CD14-positive monocyte (primary cell): ENCODE results near the gene SUPT4H1. TPM values are rescaled to one million over a fixed set of nuclear protein-coding genes. Genes with fewer than 3 reads are reported as not detected.
"Not testable (repeated sequence)": the region's sequence is repeated elsewhere in the genome, so short reads cannot be mapped to it uniquely, and the experiment has no call there.

ENCODE experiments used
- DNase-seq, 3 donors: peaks; one replicate each; pipeline ENCODE4 v3.0.0-alpha.2; 2011 to 2022
- H2AFZ ChIP-seq: 2 replicates; pipeline ENCODE4 v1.6.0; 2012; ENCODE audit warnings: mild to moderate bottlenecking, low read depth, low read length, inconsistent platforms; ENCODE audit not compliant: insufficient read depth, poor library complexity, severe bottlenecking
- H3K27ac ChIP-seq, 2 donors: 1 replicate in 1 of 2; 2 replicates in 1 of 2; pipeline ENCODE4 v1.5.1; 2012 to 2013; ENCODE audit warnings: low read length in 2 of 2, control low read depth in 1 of 2, inconsistent platforms in 1 of 2, low read depth in 1 of 2, mild to moderate bottlenecking in 1 of 2
- H3K27me3 ChIP-seq, 2 donors: one replicate each; pipeline versions ENCODE4 v1.6.0 to v1.6.1; 2011 to 2013; ENCODE audit warnings: low read length in 2 of 2; ENCODE audit not compliant: control insufficient read depth in 2 of 2, insufficient read depth in 2 of 2
- H3K36me3 ChIP-seq, 2 donors: replicated peaks in 1 of 2; 1 replicate in 1 of 2; 2 replicates in 1 of 2; pipeline versions ENCODE4 v1.5.1 to v1.6.1; 2012 to 2013; ENCODE audit warnings: low read length in 2 of 2, control low read depth in 1 of 2, inconsistent platforms in 1 of 2, mild to moderate bottlenecking in 1 of 2; ENCODE audit not compliant: insufficient read depth in 2 of 2, control insufficient read depth in 1 of 2
- H3K4me1 ChIP-seq, 2 donors: 1 replicate in 1 of 2; 2 replicates in 1 of 2; pipeline versions ENCODE4 v1.5.1 to v1.6.1; 2012 to 2013; ENCODE audit warnings: low read length in 2 of 2, control low read depth in 1 of 2, inconsistent platforms in 1 of 2, mild to moderate bottlenecking in 1 of 2, moderate library complexity in 1 of 2; ENCODE audit not compliant: insufficient read depth in 2 of 2, control insufficient read depth in 1 of 2
- H3K4me2 ChIP-seq: replicated peaks from 2 replicates; pipeline ENCODE3; 2012; ENCODE audit warnings: low read length, moderate library complexity, mild to moderate bottlenecking; ENCODE audit not compliant: poor library complexity, severe bottlenecking; ENCODE audit errors: extremely low read depth
- H3K4me3 ChIP-seq, 3 experiments: fragments of 200-600 bp in 1 of 3; sonication (generic) in 1 of 3; replicated peaks in 1 of 3; 1 replicate in 2 of 3; 2 replicates in 1 of 3; pipeline ENCODE4 v1.5.1; 2011 to 2013; ENCODE audit warnings: low read length in 3 of 3, mild to moderate bottlenecking in 3 of 3, control low read depth in 2 of 3, low read depth in 2 of 3, inconsistent platforms in 1 of 3, moderate library complexity in 1 of 3
- H3K79me2 ChIP-seq: 2 replicates; pipeline ENCODE4 v1.6.0; 2012; ENCODE audit warnings: mild to moderate bottlenecking, control low read depth, inconsistent platforms, low read length, moderate library complexity; ENCODE audit not compliant: insufficient read depth
- H3K9ac ChIP-seq: 2 replicates; pipeline ENCODE4 v1.6.0; 2017; ENCODE audit warnings: low read length, mild to moderate bottlenecking; ENCODE audit not compliant: insufficient read depth, poor library complexity, severe bottlenecking
- H3K9me3 ChIP-seq, 2 donors: replicated peaks in 1 of 2; 1 replicate in 1 of 2; 2 replicates in 1 of 2; pipeline versions ENCODE4 v1.5.1 to v1.6.1; 2012 to 2013; ENCODE audit warnings: low read length in 2 of 2, control low read depth in 1 of 2; ENCODE audit not compliant: control insufficient read depth in 1 of 2, insufficient read depth in 1 of 2
- H4K20me1 ChIP-seq: 2 replicates; pipeline ENCODE4 v1.6.0; 2012; ENCODE audit warnings: mild to moderate bottlenecking, low read length, control low read depth, moderate library complexity; ENCODE audit not compliant: insufficient read depth
- H3K27ac Mint-ChIP-seq, 7 donors: one replicate each; pipeline ENCODE4 v1.8.0; 2020; ENCODE audit warnings: mild to moderate bottlenecking in 7 of 7, mixed read lengths in 7 of 7, moderate library complexity in 6 of 7, inconsistent platforms in 2 of 7
- H3K27me3 Mint-ChIP-seq, 3 donors: one replicate each; pipeline ENCODE4 v1.8.0; 2021 to 2022; ENCODE audit warnings: low read depth in 3 of 3, mild to moderate bottlenecking in 3 of 3, mixed read lengths in 3 of 3, moderate library complexity in 3 of 3, inconsistent platforms in 1 of 3
- H3K36me3 Mint-ChIP-seq, 2 donors: one replicate each; pipeline ENCODE4 v1.8.0; 2020; ENCODE audit warnings: mixed read lengths in 2 of 2, inconsistent platforms in 1 of 2, mild to moderate bottlenecking in 1 of 2
- H3K4me1 Mint-ChIP-seq: one replicate; pipeline ENCODE4 v1.8.0; 2020; ENCODE audit warnings: mild to moderate bottlenecking, mixed read lengths
- H3K4me3 Mint-ChIP-seq, 2 donors: one replicate each; pipeline ENCODE4 v1.8.0; 2020; ENCODE audit warnings: mild to moderate bottlenecking in 2 of 2, mixed read lengths in 2 of 2, moderate library complexity in 1 of 2
- H3K9me3 Mint-ChIP-seq, 7 donors: one replicate each; pipeline ENCODE4 v1.8.0; 2020 to 2022; ENCODE audit warnings: mixed read lengths in 7 of 7, mild to moderate bottlenecking in 6 of 7, moderate library complexity in 6 of 7, inconsistent platforms in 2 of 7
- CTCF ChIP-seq: fragments of 200-600 bp; IDR thresholded peaks from one replicate; pipeline ENCODE4 v1.8.0; 2022; ENCODE audit warnings: antibody characterized with exemption, mild to moderate bottlenecking
- WGBS: methylation state at CpG from one replicate; pipeline ENCODE4 v1.1.5; 2013; ENCODE audit warnings: missing lambda C conversion rate; ENCODE audit not compliant: insufficient coverage; 5-methylcytosine and 5-hydroxymethylcytosine counted together
- intact Hi-C, 2 donors: fragments of 100-400 bp; cut with micrococcal nuclease; formaldehyde crosslinking; loops; one replicate each; pipeline versions ENCODE4 v1.15.0 to v1.15.1; 2023
- polyA plus RNA-seq, 3 donors: library from polyadenylated mRNA; depleted of rRNA in 1 of 3; unstranded in 2 of 3; stranded (reverse) in 1 of 3; fragments of 300-500 nt in 2 of 3; fragments of >200 nt in 1 of 3; fragmentation: Illumina TruSeq in 2 of 3; gene quantifications; 1 replicate in 2 of 3; 2 replicates in 1 of 3; pipeline ENCODE4 v1.2.3, GENCODE V29; 2012 to 2021

The SUPT4H1 gene
- polyA plus RNA-seq, 3 donors, result 144 to 251 (median 241) TPM

GRCh38 chr17:58398574-58399266 is 46.7 kb upstream of the SUPT4H1 start:
- no peak overlapping the region for H3K27ac ChIP-seq
- H3K9ac ChIP-seq, result no peak overlapping the region
- H3K9me3 ChIP-seq, result no peaks in the 10 kb centered on the region
- H4K20me1 ChIP-seq, result no peaks in the 10 kb centered on the region
- Mint-ChIP-seq H3K9me3 (peaks cover 0 to 2% (median 0%) of the 10 kb centered on the region in 7 donors), H3K4me1 (no peaks in the 10 kb centered on the region), H3K27me3 (peaks cover 6 to 30% (median 10%) of the 10 kb centered on the region in 3 donors), H3K36me3 (no peaks in the 10 kb centered on the region), H3K4me3 (peak overlapping the region in 1 of 2 donors; percentile 10), H3K27ac (no peak overlapping the region)
- TF ChIP-seq CTCF, result no peak
- peaks cover 0 to 6% of the 10 kb centered on the region in 2 donors for H3K27me3 ChIP-seq
- no peak overlapping the region for H3K4me2 ChIP-seq
- no peak for DNase-seq
- no peaks in the 10 kb centered on the region for H3K79me2 ChIP-seq
- no peaks in the 10 kb centered on the region for H3K4me1 ChIP-seq
- no peak overlapping the region for H3K4me3 ChIP-seq
- intact Hi-C loops, result no loop called here
- no peaks in the 10 kb centered on the region for H3K36me3 ChIP-seq
- WGBS, result no CpG with 5 or more reads among the region's 3 CpGs
- H2AFZ ChIP-seq, result no peak overlapping the region

DNA sequence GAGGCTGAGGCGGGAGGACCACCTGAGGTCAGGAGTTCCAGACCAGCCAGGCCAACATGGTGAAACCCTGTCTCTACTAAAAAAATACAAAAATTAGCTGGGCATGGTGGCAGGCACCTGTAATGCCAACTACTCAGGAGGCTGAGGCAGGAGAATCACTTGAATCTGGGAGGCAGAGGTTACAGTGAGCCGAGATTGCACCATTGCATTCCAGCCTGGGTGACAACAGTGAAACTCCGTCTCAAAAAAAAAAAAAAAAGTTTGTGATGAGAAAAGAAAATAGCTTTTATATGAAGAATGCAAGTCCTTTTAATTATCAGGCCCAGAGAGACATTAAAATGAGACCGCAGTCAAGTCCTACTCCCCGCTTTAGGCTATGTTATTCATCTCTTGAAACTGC is 45.4 kb upstream of the SUPT4H1 start:
- H3K79me2 ChIP-seq, H3K9me3 ChIP-seq, H3K36me3 ChIP-seq, H3K4me1 Mint-ChIP-seq, H3K27ac Mint-ChIP-seq, H4K20me1 ChIP-seq, H3K36me3 Mint-ChIP-seq, H3K9me3 Mint-ChIP-seq, H2AFZ ChIP-seq, H3K4me3 Mint-ChIP-seq, H3K9ac ChIP-seq, H3K27me3 ChIP-seq, H3K4me3 ChIP-seq, DNase-seq, H3K27ac ChIP-seq, H3K4me2 ChIP-seq, H3K4me1 ChIP-seq, intact Hi-C loops: not testable (repeated sequence)
- 100% methylated on average over 1 of the region's 5 CpGs for WGBS
- H3K27me3 Mint-ChIP-seq, result peaks cover 6 to 30% (median 6%) of the 10 kb centered on the region in 3 donors
